HepG2 (cell line): ENCODE data around the gene EIF5B. TPM values are rescaled to one million over a fixed set of nuclear protein-coding genes. Genes with fewer than 3 reads are reported as not detected.

ENCODE experiments used
- ATM ChIP-seq: fragments of 450-650 bp; IDR thresholded peaks from 2 replicates; pipeline ENCODE4 v1.7.1; 2017; ENCODE audit warnings: mild to moderate bottlenecking, borderline replicate concordance
- CBX5 ChIP-seq: sonication (generic); formaldehyde crosslinking; IDR thresholded peaks from 2 replicates; pipeline ENCODE4 v1.4.0; 2020; ENCODE audit warnings: missing genetic modification reagents, borderline replicate concordance
- GABPB1 ChIP-seq: IDR thresholded peaks from 2 replicates; pipeline ENCODE4 v1.6.1; 2016; ENCODE audit warnings: mild to moderate bottlenecking, missing genetic modification reagents, moderate library complexity, missing compliant biosample characterization
- IRF2 ChIP-seq: IDR thresholded peaks from 2 replicates; pipeline ENCODE4 v1.6.1; 2018; ENCODE audit warnings: missing genetic modification reagents, missing compliant biosample characterization
- KAT8 ChIP-seq: IDR thresholded peaks from 2 replicates; pipeline ENCODE4 v1.6.1; 2016; ENCODE audit warnings: missing genetic modification reagents, missing compliant biosample characterization
- MATR3 ChIP-seq: sonication (generic); formaldehyde crosslinking; IDR thresholded peaks from 2 replicates; pipeline ENCODE4 v1.4.0; 2020; ENCODE audit warnings: missing genetic modification reagents
- NR2F2 ChIP-seq: IDR thresholded peaks from 2 replicates; pipeline ENCODE4 v1.6.1; 2012; ENCODE audit warnings: low read depth, inconsistent platforms, borderline replicate concordance
- PCBP1 ChIP-seq: fragments of 200-400 bp; formaldehyde crosslinking; IDR thresholded peaks from 2 replicates; pipeline ENCODE4 v1.6.1; 2017; ENCODE audit warnings: mild to moderate bottlenecking, low read depth, low read length, borderline replicate concordance
- RARA ChIP-seq: IDR thresholded peaks from 2 replicates; pipeline ENCODE4 v1.6.1; 2016; ENCODE audit warnings: missing genetic modification reagents, missing compliant biosample characterization
- TEAD3 ChIP-seq: optimal IDR thresholded peaks from 2 replicates; pipeline ENCODE3; 2016; ENCODE audit warnings: borderline replicate concordance
- THYN1 ChIP-seq: sonication (generic); formaldehyde crosslinking; IDR thresholded peaks from 2 replicates; pipeline ENCODE4 v1.8.1; 2023; ENCODE audit warnings: low read depth, mild to moderate bottlenecking, moderate library complexity, missing genetic modification reagents, borderline replicate concordance
- TMF1 ChIP-seq: sonication (generic); formaldehyde crosslinking; IDR thresholded peaks from 2 replicates; pipeline ENCODE4 v1.8.1; 2022; ENCODE audit warnings: low read depth, missing genetic modification reagents
- ZNF296 ChIP-seq: sonication (generic); formaldehyde crosslinking; conservative IDR thresholded peaks from 2 replicates; pipeline ENCODE4 v1.5.0; 2020; ENCODE audit warnings: mild to moderate bottlenecking, missing genetic modification reagents
- ZNF570 ChIP-seq: sonication (generic); formaldehyde crosslinking; IDR thresholded peaks from 2 replicates; pipeline ENCODE4 v1.4.0; 2020; ENCODE audit warnings: mild to moderate bottlenecking, missing genetic modification reagents, borderline replicate concordance
- ZNF615 ChIP-seq: sonication (generic); formaldehyde crosslinking; IDR thresholded peaks from 2 replicates; pipeline ENCODE4 v1.5.0; 2020; ENCODE audit warnings: mild to moderate bottlenecking, missing genetic modification reagents, borderline replicate concordance
- ZNF775 ChIP-seq: sonication (generic); formaldehyde crosslinking; IDR thresholded peaks from 2 replicates; pipeline ENCODE4 v1.4.0; 2020; ENCODE audit warnings: missing genetic modification reagents, mild to moderate bottlenecking, moderate library complexity, borderline replicate concordance
- polyA plus RNA-seq, 8 experiments: library from polyadenylated mRNA; depleted of rRNA in 3 of 8; stranded (reverse) in 7 of 8; unstranded in 1 of 8; fragments of >200 nt; fragmentation: Illumina TruSeq in 4 of 8; extraction: Trizol in 4 of 8; gene quantifications; 2 replicates each; pipeline versions ENCODE4 v1.2.1 to v1.2.3, GENCODE V29; 2011 to 2016; ENCODE audit warnings: low read depth in 4 of 8, missing spikeins in 1 of 8, mixed read lengths in 1 of 8; ENCODE audit not compliant: insufficient read depth in 1 of 8
- total RNA-seq, 5 experiments: library from RNA; depleted of rRNA; stranded (reverse); fragments of >200 nt; fragmentation: Illumina TruSeq; extraction: Trizol; gene quantifications; 2 replicates each; pipeline ENCODE4 v1.2.3, GENCODE V29; 2016; ENCODE audit warnings: low read depth in 1 of 5
- TF ChIP-seq, protein P1 (sequence below): IDR thresholded peaks from 2 replicates; pipeline ENCODE4 v1.6.1; 2012; ENCODE audit warnings: low read length, improper control_type of control experiment
- TF ChIP-seq, protein P2 (sequence below): sonication (generic); formaldehyde crosslinking; IDR thresholded peaks from 2 replicates; pipeline ENCODE4 v1.8.1; 2023; ENCODE audit warnings: mild to moderate bottlenecking, missing genetic modification reagents
- TF ChIP-seq, protein P3 (sequence below), 2 experiments: sonication (generic) in 1 of 2; formaldehyde crosslinking in 1 of 2; IDR thresholded peaks; 2 replicates each; pipeline versions ENCODE4 v1.4.0 to v1.6.1; 2018 to 2020; ENCODE audit warnings: missing genetic modification reagents in 2 of 2, borderline replicate concordance in 1 of 2, low read depth in 1 of 2, mild to moderate bottlenecking in 1 of 2, missing biosample characterization in 1 of 2
- TF ChIP-seq, protein P4 (sequence below): sonication (generic); formaldehyde crosslinking; IDR thresholded peaks from 2 replicates; pipeline ENCODE4 v1.4.0; 2020; ENCODE audit warnings: mild to moderate bottlenecking, missing genetic modification reagents

The EIF5B gene
- total and polyA plus RNA-seq, 2 of the 13 experiments (the other 11 are each of a cell fraction or from before 2014, with no cell fraction given) = 8.8 to 32.1 TPM

DNA sequence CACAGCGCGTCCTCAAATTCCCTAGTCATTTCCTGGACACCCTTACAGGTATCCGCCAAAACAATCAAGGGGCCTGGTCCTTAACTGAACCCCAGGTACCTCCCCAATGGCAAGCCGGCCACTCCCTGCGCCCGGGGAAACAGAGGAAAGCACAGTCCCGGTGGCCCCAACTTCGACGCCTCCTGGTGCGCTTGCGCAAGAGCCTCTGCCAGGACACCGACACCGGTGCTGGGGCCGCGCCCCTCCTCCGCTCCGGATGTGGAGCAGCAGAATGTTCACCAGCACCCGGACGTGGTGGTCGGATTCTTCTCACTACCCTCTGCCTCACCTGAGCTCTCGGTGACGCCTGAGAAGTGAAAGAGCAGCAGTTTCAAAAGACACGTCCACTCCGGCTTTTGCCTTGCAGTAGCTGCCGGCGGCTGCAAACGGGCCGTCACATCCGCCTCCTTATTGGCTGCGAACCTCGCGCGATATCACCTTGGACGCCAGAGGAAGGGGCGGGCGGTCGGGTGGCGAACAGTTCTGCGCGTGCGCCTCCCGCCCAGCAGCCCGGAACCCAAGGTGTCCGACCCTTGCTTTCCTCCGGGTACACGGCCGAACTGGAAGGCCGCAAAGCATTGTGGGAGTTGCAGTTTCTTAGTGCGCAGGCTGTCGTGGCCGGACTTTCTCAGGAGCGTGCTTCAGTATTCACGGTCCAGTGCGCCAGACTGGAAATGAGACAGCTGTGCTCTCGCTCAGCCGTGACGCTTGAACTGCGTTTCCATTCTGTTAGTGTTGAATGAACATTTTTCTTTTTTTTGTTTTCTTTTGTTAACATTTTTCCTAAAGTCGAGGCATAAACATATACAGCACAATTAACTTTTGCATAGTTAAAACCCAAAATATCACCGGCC, 1.0 kb upstream of the EIF5B start, which contains the start of gene TXNDC9 (continued):
- no peak for TF ChIP-seq MATR3 (CRISPR knock-in tag)
- 0 out of 2 replicates have a peak, but pooled peaks have one; percentile 57 for TF ChIP-seq ZNF775 (CRISPR knock-in tag)
- TF ChIP-seq, protein P1, sequence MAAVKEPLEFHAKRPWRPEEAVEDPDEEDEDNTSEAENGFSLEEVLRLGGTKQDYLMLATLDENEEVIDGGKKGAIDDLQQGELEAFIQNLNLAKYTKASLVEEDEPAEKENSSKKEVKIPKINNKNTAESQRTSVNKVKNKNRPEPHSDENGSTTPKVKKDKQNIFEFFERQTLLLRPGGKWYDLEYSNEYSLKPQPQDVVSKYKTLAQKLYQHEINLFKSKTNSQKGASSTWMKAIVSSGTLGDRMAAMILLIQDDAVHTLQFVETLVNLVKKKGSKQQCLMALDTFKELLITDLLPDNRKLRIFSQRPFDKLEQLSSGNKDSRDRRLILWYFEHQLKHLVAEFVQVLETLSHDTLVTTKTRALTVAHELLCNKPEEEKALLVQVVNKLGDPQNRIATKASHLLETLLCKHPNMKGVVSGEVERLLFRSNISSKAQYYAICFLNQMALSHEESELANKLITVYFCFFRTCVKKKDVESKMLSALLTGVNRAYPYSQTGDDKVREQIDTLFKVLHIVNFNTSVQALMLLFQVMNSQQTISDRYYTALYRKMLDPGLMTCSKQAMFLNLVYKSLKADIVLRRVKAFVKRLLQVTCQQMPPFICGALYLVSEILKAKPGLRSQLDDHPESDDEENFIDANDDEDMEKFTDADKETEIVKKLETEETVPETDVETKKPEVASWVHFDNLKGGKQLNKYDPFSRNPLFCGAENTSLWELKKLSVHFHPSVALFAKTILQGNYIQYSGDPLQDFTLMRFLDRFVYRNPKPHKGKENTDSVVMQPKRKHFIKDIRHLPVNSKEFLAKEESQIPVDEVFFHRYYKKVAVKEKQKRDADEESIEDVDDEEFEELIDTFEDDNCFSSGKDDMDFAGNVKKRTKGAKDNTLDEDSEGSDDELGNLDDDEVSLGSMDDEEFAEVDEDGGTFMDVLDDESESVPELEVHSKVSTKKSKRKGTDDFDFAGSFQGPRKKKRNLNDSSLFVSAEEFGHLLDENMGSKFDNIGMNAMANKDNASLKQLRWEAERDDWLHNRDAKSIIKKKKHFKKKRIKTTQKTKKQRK = no peak
- TF ChIP-seq GABPB1 (CRISPR knock-in tag) = peak; percentile 98
- TF ChIP-seq TEAD3 (CRISPR knock-in tag) = peak; percentile 85
- TF ChIP-seq ZNF570 = no peak
- peak; percentile 93; the same call in 1 of the 2 replicates for TF ChIP-seq PCBP1
- TF ChIP-seq RARA (CRISPR knock-in tag) = peak; percentile 31; the same call in 1 of the 2 replicates
- no peak for TF ChIP-seq ATM
- no peak for TF ChIP-seq ZNF615
- TF ChIP-seq, protein P2, sequence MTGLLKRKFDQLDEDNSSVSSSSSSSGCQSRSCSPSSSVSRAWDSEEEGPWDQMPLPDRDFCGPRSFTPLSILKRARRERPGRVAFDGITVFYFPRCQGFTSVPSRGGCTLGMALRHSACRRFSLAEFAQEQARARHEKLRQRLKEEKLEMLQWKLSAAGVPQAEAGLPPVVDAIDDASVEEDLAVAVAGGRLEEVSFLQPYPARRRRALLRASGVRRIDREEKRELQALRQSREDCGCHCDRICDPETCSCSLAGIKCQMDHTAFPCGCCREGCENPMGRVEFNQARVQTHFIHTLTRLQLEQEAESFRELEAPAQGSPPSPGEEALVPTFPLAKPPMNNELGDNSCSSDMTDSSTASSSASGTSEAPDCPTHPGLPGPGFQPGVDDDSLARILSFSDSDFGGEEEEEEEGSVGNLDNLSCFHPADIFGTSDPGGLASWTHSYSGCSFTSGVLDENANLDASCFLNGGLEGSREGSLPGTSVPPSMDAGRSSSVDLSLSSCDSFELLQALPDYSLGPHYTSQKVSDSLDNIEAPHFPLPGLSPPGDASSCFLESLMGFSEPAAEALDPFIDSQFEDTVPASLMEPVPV (CRISPR knock-in tag) = peak; percentile 86; the same call in 1 of the 2 replicates
- TF ChIP-seq, protein P3, sequence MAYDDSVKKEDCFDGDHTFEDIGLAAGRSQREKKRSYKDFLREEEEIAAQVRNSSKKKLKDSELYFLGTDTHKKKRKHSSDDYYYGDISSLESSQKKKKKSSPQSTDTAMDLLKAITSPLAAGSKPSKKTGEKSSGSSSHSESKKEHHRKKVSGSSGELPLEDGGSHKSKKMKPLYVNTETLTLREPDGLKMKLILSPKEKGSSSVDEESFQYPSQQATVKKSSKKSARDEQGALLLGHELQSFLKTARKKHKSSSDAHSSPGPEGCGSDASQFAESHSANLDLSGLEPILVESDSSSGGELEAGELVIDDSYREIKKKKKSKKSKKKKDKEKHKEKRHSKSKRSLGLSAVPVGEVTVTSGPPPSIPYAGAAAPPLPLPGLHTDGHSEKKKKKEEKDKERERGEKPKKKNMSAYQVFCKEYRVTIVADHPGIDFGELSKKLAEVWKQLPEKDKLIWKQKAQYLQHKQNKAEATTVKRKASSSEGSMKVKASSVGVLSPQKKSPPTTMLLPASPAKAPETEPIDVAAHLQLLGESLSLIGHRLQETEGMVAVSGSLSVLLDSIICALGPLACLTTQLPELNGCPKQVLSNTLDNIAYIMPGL (CRISPR knock-in tag; IDR thresholded peaks at IDR 0.05; ENCODE audit: borderline replicate concordance in 1 of 2, low read depth in 1 of 2) = peak; percentile 74 to 95
- no peak for TF ChIP-seq TMF1 (CRISPR knock-in tag)
- peak; percentile 98 for TF ChIP-seq KAT8
- TF ChIP-seq CBX5 = peak; percentile 59; the same call in 1 of the 2 replicates
- TF ChIP-seq ZNF296 (CRISPR knock-in tag) = no peak; the same call in 1 of the 2 replicates
- TF ChIP-seq THYN1 (CRISPR knock-in tag) = peak; percentile 31; the same call in 1 of the 2 replicates
- TF ChIP-seq IRF2 (CRISPR knock-in tag) = peak; percentile 100
- peak; percentile 32; the same call in 1 of the 2 replicates for TF ChIP-seq NR2F2
- TF ChIP-seq, protein P4, sequence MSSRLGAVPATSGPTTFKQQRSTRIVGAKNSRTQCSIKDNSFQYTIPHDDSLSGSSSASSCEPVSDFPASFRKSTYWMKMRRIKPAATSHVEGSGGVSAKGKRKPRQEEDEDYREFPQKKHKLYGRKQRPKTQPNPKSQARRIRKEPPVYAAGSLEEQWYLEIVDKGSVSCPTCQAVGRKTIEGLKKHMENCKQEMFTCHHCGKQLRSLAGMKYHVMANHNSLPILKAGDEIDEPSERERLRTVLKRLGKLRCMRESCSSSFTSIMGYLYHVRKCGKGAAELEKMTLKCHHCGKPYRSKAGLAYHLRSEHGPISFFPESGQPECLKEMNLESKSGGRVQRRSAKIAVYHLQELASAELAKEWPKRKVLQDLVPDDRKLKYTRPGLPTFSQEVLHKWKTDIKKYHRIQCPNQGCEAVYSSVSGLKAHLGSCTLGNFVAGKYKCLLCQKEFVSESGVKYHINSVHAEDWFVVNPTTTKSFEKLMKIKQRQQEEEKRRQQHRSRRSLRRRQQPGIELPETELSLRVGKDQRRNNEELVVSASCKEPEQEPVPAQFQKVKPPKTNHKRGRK (CRISPR knock-in tag) = peak; percentile 77; the same call in 1 of the 2 replicates
